ENCODE data around the gene TYROBP.

The TYROBP gene

GRCh38 chr19:35907377-35907745 is 734 bp downstream of the TYROBP start:
- no peak overlapping the region for H3K4me2 ChIP-seq (ENCODE audit: low read depth, low read length, poor library complexity, severe bottlenecking)

GRCh38 chr19:35905178-35905727 is 2.8 kb downstream of the TYROBP start:
- Histone ChIP-seq H3K79me2 (ENCODE audit: insufficient read depth, low read length) (peaks cover 14% of the 10 kb centered on the region; the same call in 1 of the 2 replicates), H3F3A (ENCODE audit: low read depth) (no peaks in the 10 kb centered on the region), H3K9me2 (replicated peaks; ENCODE audit: low read depth, low read length) (no peaks in the 10 kb centered on the region), H3K9me3 (ENCODE audit: insufficient read depth, low read depth, low read length) (no peaks in the 10 kb centered on the region), H3K4me2 (ENCODE audit: low read depth, low read length, poor library complexity, severe bottlenecking) (no peak overlapping the region), H4K20me1 (ENCODE audit: insufficient read depth, low read length, poor library complexity, severe bottlenecking) (peaks cover 1% of the 10 kb centered on the region), H3K4me1 (ENCODE audit: insufficient read depth, low read length, poor library complexity, severe bottlenecking) (peaks cover 44% of the 10 kb centered on the region), H3K4me3 (ENCODE audit: low read length, poor library complexity, severe bottlenecking) (no peak overlapping the region), H3K9ac (ENCODE audit: low read depth, low read length, poor library complexity, severe bottlenecking) (no peak overlapping the region), H2AFZ (ENCODE audit: low read length) (no peak overlapping the region), H3K27me3 (ENCODE audit: insufficient read depth, low read length, poor library complexity, severe bottlenecking) (no peaks in the 10 kb centered on the region), H3K36me3 (ENCODE audit: insufficient read depth, low read length) (no peaks in the 10 kb centered on the region)
- no peak for TF ChIP-seq EZH2phosphoT487 (IDR thresholded peaks at IDR 0.05; ENCODE audit: borderline replicate concordance)
- TF ChIP-seq CTCF (conservative IDR thresholded peaks at IDR 0.05; ENCODE audit: low read length): no peak

More at GRCh38 chr19:35907377-35907745, 734 bp downstream of the TYROBP start:
- Histone ChIP-seq H3K9me2 (replicated peaks; ENCODE audit: low read depth, low read length) (no peaks in the 10 kb centered on the region), H3K4me1 (ENCODE audit: insufficient read depth, low read length, poor library complexity, severe bottlenecking) (peaks cover 28% of the 10 kb centered on the region), H3F3A (ENCODE audit: low read depth) (no peaks in the 10 kb centered on the region), H3K9ac (ENCODE audit: low read depth, low read length, poor library complexity, severe bottlenecking) (no peak overlapping the region), H2AFZ (ENCODE audit: low read length) (no peak overlapping the region), H3K4me3 (ENCODE audit: low read length, poor library complexity, severe bottlenecking) (no peak overlapping the region), H3K9me3 (ENCODE audit: insufficient read depth, low read depth, low read length) (no peaks in the 10 kb centered on the region), H3K79me2 (ENCODE audit: insufficient read depth, low read length) (peaks cover 8% of the 10 kb centered on the region; the same call in 1 of the 2 replicates), H3K27me3 (ENCODE audit: insufficient read depth, low read length, poor library complexity, severe bottlenecking) (no peaks in the 10 kb centered on the region), H4K20me1 (ENCODE audit: insufficient read depth, low read length, poor library complexity, severe bottlenecking) (no peaks in the 10 kb centered on the region), H3K36me3 (ENCODE audit: insufficient read depth, low read length) (no peaks in the 10 kb centered on the region)
- TF ChIP-seq EZH2phosphoT487 (IDR thresholded peaks at IDR 0.05; ENCODE audit: borderline replicate concordance): no peak
- no peak for TF ChIP-seq CTCF (conservative IDR thresholded peaks at IDR 0.05; ENCODE audit: low read length)

- peaks cover 43% of the 10 kb centered on the region for H3K4me1 ChIP-seq (ENCODE audit: insufficient read depth, low read length, poor library complexity, severe bottlenecking)
- H3K9me3 ChIP-seq (ENCODE audit: insufficient read depth, low read depth, low read length): no peaks in the 10 kb centered on the region
- peak overlapping the region; percentile 52 for H3K9ac ChIP-seq (ENCODE audit: low read depth, low read length, poor library complexity, severe bottlenecking)
- H3K27me3 ChIP-seq (ENCODE audit: insufficient read depth, low read length, poor library complexity, severe bottlenecking): no peaks in the 10 kb centered on the region
- peaks cover 15% of the 10 kb centered on the region; the same call in 1 of the 2 replicates for H3K79me2 ChIP-seq (ENCODE audit: insufficient read depth, low read length)
- H3F3A ChIP-seq (ENCODE audit: low read depth): no peaks in the 10 kb centered on the region
- no peaks in the 10 kb centered on the region for H3K36me3 ChIP-seq (ENCODE audit: insufficient read depth, low read length)
- no peak overlapping the region for H2AFZ ChIP-seq (ENCODE audit: low read length)
- peak overlapping the region; percentile 82 for H3K4me3 ChIP-seq (ENCODE audit: low read length, poor library complexity, severe bottlenecking)
- H3K9me2 ChIP-seq (replicated peaks; ENCODE audit: low read depth, low read length): no peaks in the 10 kb centered on the region
- H3K4me2 ChIP-seq (ENCODE audit: low read depth, low read length, poor library complexity, severe bottlenecking): peak overlapping the region; percentile 91
- H4K20me1 ChIP-seq (ENCODE audit: insufficient read depth, low read length, poor library complexity, severe bottlenecking): peaks cover 2% of the 10 kb centered on the region
- TF ChIP-seq CTCF (conservative IDR thresholded peaks at IDR 0.05; ENCODE audit: low read length) (no peak), EZH2phosphoT487 (IDR thresholded peaks at IDR 0.05; ENCODE audit: borderline replicate concordance) (no peak)
Measured at GRCh38 chr19:35904311-35905068, 3.6 kb downstream of the TYROBP start.

Measured in Loucy (cell line).